ENCODE data around the gene LRRC34. TPM values are rescaled to one million over a fixed set of nuclear protein-coding genes. Genes with fewer than 3 reads are reported as not detected.
A peak's percentile ranks its signal among the peaks of the same experiment; 100 is the strongest.

Gene LRRC34
- total and polyA plus RNA-seq, 9 of the 15 experiments (the other 6 are each of a cell fraction or from before 2014, with no cell fraction given): 0.17 to 0.30 TPM; not detected in 7

DNA sequence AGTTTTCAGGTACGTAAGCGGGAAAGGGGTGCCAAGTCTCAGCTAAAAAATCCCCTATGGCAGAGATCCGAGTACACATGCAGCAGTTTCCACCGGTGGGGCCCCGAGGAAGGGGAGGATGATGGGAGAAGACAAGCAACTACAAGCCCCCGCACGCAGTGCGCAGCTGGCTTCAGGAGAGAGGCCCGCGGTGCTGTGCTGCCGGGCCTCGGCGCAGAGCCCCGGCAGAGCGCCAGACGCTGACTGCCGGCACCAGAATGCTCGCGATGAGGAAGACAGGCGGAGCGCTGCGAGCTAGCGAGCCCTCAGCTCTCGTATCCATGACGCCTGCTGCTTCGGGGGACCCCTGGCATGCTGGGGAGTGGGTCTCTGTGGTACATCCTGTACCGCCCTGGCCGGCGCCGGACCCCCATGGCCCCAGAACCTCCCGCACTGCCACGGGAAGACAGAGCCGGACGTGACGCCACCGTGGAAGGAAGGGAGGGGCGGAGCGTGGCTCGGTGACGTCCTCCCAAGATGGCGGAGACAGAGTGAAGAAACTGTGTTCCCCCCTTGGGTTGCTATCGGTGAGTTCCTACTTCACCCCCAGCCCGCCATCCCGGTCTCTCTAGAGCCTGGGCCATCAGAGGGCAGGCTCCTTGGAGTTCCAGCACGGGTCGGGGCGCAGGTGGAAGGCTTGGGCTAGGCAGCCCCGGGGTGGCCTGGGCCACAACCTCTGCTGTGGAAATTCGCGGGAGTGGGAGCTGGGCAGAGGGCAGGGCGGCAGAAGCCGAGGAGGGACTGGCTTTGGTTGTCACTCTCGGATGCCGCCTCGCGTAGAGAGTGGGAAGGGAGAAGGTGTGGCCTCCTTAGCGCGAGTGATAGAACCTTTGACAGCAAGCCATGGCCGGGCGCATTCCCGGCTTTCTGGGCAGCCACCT is 39.5 kb downstream of the LRRC34 start, which contains the start of gene MYNN (continued):
- TF ChIP-seq, protein P1, sequence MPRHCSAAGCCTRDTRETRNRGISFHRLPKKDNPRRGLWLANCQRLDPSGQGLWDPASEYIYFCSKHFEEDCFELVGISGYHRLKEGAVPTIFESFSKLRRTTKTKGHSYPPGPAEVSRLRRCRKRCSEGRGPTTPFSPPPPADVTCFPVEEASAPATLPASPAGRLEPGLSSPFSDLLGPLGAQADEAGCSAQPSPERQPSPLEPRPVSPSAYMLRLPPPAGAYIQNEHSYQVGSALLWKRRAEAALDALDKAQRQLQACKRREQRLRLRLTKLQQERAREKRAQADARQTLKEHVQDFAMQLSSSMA (CRISPR knock-in tag; IDR thresholded peaks at IDR 0.05): peak; percentile 66; the same call in 1 of the 2 replicates
- TF ChIP-seq TBP (optimal IDR thresholded peaks at IDR 0.05; ENCODE audit: low read depth, low read length) (peak; percentile 85), NFE2L1 (tag; IDR thresholded peaks at IDR 0.05; ENCODE audit: borderline replicate concordance, low read depth) (no peak), EP400 (IDR thresholded peaks at IDR 0.05) (peak; percentile 88), ARHGAP35 (IDR thresholded peaks at IDR 0.05; ENCODE audit: partially characterized antibody) (no peak), NFXL1 (CRISPR knock-in tag; IDR thresholded peaks at IDR 0.05) (no peak), KLF13 (tag; IDR thresholded peaks at IDR 0.05; ENCODE audit: borderline replicate concordance, low read depth) (no peak), EWSR1 (IDR thresholded peaks at IDR 0.05; ENCODE audit: borderline replicate concordance, low read depth, partially characterized antibody) (no peak), SREBF2 (CRISPR knock-in tag; IDR thresholded peaks at IDR 0.05) (no peak), HNRNPLL (IDR thresholded peaks at IDR 0.05; ENCODE audit: low read depth, low read length, poor library complexity, severe bottlenecking) (peak; percentile 56), ZNF24 (IDR thresholded peaks at IDR 0.05) (no peak), KLF10 (CRISPR knock-in tag; IDR thresholded peaks at IDR 0.05) (no peak), JUN (IDR thresholded peaks at IDR 0.05; ENCODE audit: borderline replicate concordance, low read depth, low read length) (peak; percentile 66; the same call in 1 of the 2 replicates), JUN (CRISPR knock-in tag; IDR thresholded peaks at IDR 0.05; ENCODE audit: borderline replicate concordance) (peak; percentile 37; the same call in 1 of the 2 replicates), ZNF146 (CRISPR knock-in tag; IDR thresholded peaks at IDR 0.05; ENCODE audit: unreplicated experiment) (no peak), SMAD3 (CRISPR knock-in tag; conservative IDR thresholded peaks at IDR 0.05) (no peak; the same call in 1 of the 2 replicates), IFI16 (CRISPR knock-in tag; IDR thresholded peaks at IDR 0.05) (no peak), U2AF2 (optimal IDR thresholded peaks at IDR 0.05; ENCODE audit: low read depth, low read length) (no peak), ATF7 (IDR thresholded peaks at IDR 0.05) (peak; percentile 91), NUFIP1 (IDR thresholded peaks at IDR 0.05; ENCODE audit: partially characterized antibody) (no peak)
- TF ChIP-seq, protein P2, sequence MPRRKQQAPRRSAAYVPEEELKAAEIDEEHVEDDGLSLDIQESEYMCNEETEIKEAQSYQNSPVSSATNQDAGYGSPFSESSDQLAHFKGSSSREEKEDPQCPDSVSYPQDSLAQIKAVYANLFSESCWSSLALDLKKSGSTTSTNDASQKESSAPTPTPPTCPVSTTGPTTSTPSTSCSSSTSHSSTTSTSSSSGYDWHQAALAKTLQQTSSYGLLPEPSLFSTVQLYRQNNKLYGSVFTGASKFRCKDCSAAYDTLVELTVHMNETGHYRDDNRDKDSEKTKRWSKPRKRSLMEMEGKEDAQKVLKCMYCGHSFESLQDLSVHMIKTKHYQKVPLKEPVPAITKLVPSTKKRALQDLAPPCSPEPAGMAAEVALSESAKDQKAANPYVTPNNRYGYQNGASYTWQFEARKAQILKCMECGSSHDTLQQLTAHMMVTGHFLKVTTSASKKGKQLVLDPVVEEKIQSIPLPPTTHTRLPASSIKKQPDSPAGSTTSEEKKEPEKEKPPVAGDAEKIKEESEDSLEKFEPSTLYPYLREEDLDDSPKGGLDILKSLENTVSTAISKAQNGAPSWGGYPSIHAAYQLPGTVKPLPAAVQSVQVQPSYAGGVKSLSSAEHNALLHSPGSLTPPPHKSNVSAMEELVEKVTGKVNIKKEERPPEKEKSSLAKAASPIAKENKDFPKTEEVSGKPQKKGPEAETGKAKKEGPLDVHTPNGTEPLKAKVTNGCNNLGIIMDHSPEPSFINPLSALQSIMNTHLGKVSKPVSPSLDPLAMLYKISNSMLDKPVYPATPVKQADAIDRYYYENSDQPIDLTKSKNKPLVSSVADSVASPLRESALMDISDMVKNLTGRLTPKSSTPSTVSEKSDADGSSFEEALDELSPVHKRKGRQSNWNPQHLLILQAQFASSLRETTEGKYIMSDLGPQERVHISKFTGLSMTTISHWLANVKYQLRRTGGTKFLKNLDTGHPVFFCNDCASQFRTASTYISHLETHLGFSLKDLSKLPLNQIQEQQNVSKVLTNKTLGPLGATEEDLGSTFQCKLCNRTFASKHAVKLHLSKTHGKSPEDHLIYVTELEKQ (CRISPR knock-in tag; IDR thresholded peaks at IDR 0.05): no peak
- TF ChIP-seq, protein P3, sequence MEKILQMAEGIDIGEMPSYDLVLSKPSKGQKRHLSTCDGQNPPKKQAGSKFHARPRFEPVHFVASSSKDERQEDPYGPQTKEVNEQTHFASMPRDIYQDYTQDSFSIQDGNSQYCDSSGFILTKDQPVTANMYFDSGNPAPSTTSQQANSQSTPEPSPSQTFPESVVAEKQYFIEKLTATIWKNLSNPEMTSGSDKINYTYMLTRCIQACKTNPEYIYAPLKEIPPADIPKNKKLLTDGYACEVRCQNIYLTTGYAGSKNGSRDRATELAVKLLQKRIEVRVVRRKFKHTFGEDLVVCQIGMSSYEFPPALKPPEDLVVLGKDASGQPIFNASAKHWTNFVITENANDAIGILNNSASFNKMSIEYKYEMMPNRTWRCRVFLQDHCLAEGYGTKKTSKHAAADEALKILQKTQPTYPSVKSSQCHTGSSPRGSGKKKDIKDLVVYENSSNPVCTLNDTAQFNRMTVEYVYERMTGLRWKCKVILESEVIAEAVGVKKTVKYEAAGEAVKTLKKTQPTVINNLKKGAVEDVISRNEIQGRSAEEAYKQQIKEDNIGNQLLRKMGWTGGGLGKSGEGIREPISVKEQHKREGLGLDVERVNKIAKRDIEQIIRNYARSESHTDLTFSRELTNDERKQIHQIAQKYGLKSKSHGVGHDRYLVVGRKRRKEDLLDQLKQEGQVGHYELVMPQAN (IDR thresholded peaks at IDR 0.05; ENCODE audit: borderline replicate concordance): peak; percentile 37
